ENCODE results near the gene SMC5. TPM values are rescaled to one million over a fixed set of nuclear protein-coding genes. Genes with fewer than 3 reads are reported as not detected.

Gene SMC5
- polyA plus RNA-seq, 1 of the 3 experiments (the other 2 are of a cell fraction), result 5.3 TPM

GRCh38 chr9:70222354-70222753, 36.4 kb upstream of the SMC5 start (continued):
- no peak for TF ChIP-seq USF2 (IDR thresholded peaks at IDR 0.05; ENCODE audit: borderline replicate concordance, low read depth, low read length)
- no peak for TF ChIP-seq REST (IDR thresholded peaks at IDR 0.05; ENCODE audit: low read depth, low read length)
- TF ChIP-seq EZH2phosphoT487 (IDR thresholded peaks at IDR 0.05; ENCODE audit: borderline replicate concordance, low read depth), result no peak
- TF ChIP-seq USF1 (IDR thresholded peaks at IDR 0.05; ENCODE audit: borderline replicate concordance, low read depth), result no peak
- no peak for TF ChIP-seq MXI1 (IDR thresholded peaks at IDR 0.05; ENCODE audit: low read depth, low read length)
- no peak for TF ChIP-seq RXRA (IDR thresholded peaks at IDR 0.05; ENCODE audit: borderline replicate concordance, low read depth)

GRCh38 chr9:70228118-70228517, 30.7 kb upstream of the SMC5 start:
- CTCF ChIA-PET, result interaction anchor here (1.0 to 3.5 kb wide), 5 partner anchors 9 to 374 kb away, joined by 3 to 28 read pairs (median 6); no protein-coding TSS in a partner anchor
- no peak for DNase-seq
- no peak overlapping the region for H3K9ac ChIP-seq
- no peaks in the 10 kb centered on the region for H3K79me2 ChIP-seq (ENCODE audit: insufficient read depth)
- 71% methylated on average over 2 of the region's 2 CpGs for WGBS (ENCODE audit: low lambda C conversion rate)
- H3K27me3 ChIP-seq (ENCODE audit: insufficient read depth), result no peaks in the 10 kb centered on the region
- POLR2A ChIA-PET, result no interaction called here
- H4K20me1 ChIP-seq (ENCODE audit: insufficient read depth), result no peaks in the 10 kb centered on the region
- H2AFZ ChIP-seq (ENCODE audit: low read depth), result no peak overlapping the region
- H3K4me2 ChIP-seq, result no peak overlapping the region
- no peaks in the 10 kb centered on the region for H3F3A ChIP-seq (replicated peaks; ENCODE audit: insufficient read depth)
- no peak overlapping the region for H3K27ac ChIP-seq (ENCODE audit: low read depth in 2 of 2, low read length in 1 of 2)
- H3K4me3 ChIP-seq (ENCODE audit: low read depth in 2 of 2, low read length in 1 of 2), result no peak overlapping the region
- peaks cover 0 to 4% of the 10 kb centered on the region in 2 experiments for H3K36me3 ChIP-seq (replicated peaks in 1 of 2; ENCODE audit: control insufficient read depth in 1 of 2, insufficient read depth in 2 of 2, low read length in 1 of 2)
- H3K4me1 ChIP-seq (ENCODE audit: control insufficient read depth in 1 of 2, insufficient read depth in 2 of 2, low read depth in 1 of 2, low read length in 1 of 2), result no peaks in the 10 kb centered on the region
- H3K9me2 ChIP-seq, result no peaks in the 10 kb centered on the region
- no peaks in the 10 kb centered on the region for H3K9me3 ChIP-seq
- TF ChIP-seq NFIC (IDR thresholded peaks at IDR 0.05; ENCODE audit: borderline replicate concordance), result no peak
- TF ChIP-seq RFX5 (IDR thresholded peaks at IDR 0.05; ENCODE audit: low read length), result no peak
- no peak for TF ChIP-seq FOXJ3 (CRISPR knock-in tag; IDR thresholded peaks at IDR 0.05)
- TF ChIP-seq CHD2 (IDR thresholded peaks at IDR 0.05; ENCODE audit: low read length, partially characterized antibody), result no peak
- no peak for TF ChIP-seq PBX3 (IDR thresholded peaks at IDR 0.05)
- no peak for TF ChIP-seq TCF12 (IDR thresholded peaks at IDR 0.05)
- no peak for TF ChIP-seq FOXM1 (IDR thresholded peaks at IDR 0.05; ENCODE audit: low read depth)
- TF ChIP-seq MXI1 (IDR thresholded peaks at IDR 0.05; ENCODE audit: low read depth, low read length), result no peak
- no peak for TF ChIP-seq EZH2phosphoT487 (IDR thresholded peaks at IDR 0.05; ENCODE audit: borderline replicate concordance, low read depth)
- TF ChIP-seq IRF3 (IDR thresholded peaks at IDR 0.05; ENCODE audit: low read depth, low read length), result no peak
- TF ChIP-seq ZBTB33 (IDR thresholded peaks at IDR 0.05; ENCODE audit: borderline replicate concordance, low read depth), result no peak
- TF ChIP-seq RXRA (IDR thresholded peaks at IDR 0.05; ENCODE audit: borderline replicate concordance, low read depth), result no peak
- no peak for TF ChIP-seq REST (IDR thresholded peaks at IDR 0.05; ENCODE audit: low read depth, low read length)
- no peak for TF ChIP-seq RAD21 (IDR thresholded peaks at IDR 0.05; ENCODE audit: low read length)
- TF ChIP-seq ELF1 (IDR thresholded peaks at IDR 0.05), result no peak
